Activated naive CD8-positive, alpha-beta T cell treated with anti-CD3 and anti-CD28 coated beads for 36 hours (primary cell): Measurements from ENCODE around the gene FBXW9. TPM values are rescaled to one million over a fixed set of nuclear protein-coding genes. Genes with fewer than 3 reads are reported as not detected.

Experiments used
- total RNA-seq, 2 experiments: library from RNA; stranded (reverse); gene quantifications; one replicate each; pipeline ENCODE4 v1.2.3, GENCODE V29; 2021

The FBXW9 gene
- total RNA-seq, 2 experiments from 2014 or later, result 13.1 to 13.4 TPM

Other genes with a start within 250 kb of the FBXW9 start
- 1 to 10 TPM; 1.7 to 1.8 TPM for gene ZNF709, start 211.8 kb downstream of the FBXW9 start, total RNA-seq
- 1 to 10 TPM; 6.0 to 6.4 TPM for gene ZNF564, start 145.1 kb downstream of the FBXW9 start, total RNA-seq
- 1 to 10 TPM; 7.7 to 9.2 TPM for gene ZNF490, start 85.8 kb downstream of the FBXW9 start, total RNA-seq
- 10 to 100 TPM; 14.6 to 15.1 TPM for gene ZNF791, start 85.7 kb downstream of the FBXW9 start, total RNA-seq
- gene MAN2B1, start 29.9 kb downstream of the FBXW9 start, total RNA-seq, result 100 to 1,000 TPM; 111 to 122 TPM
- 10 to 100 TPM; 25.7 to 26.8 TPM for gene WDR83, start 29.8 kb downstream of the FBXW9 start, total RNA-seq
- 10 to 100 TPM; 92.9 to 99.9 TPM for gene DHPS, start 14.8 kb downstream of the FBXW9 start, total RNA-seq
- not detected for gene GNG14, start 8.6 kb downstream of the FBXW9 start, total RNA-seq
- 100 to 1,000 TPM; 125 to 134 TPM for gene TNPO2, start 27.3 kb upstream of the FBXW9 start, total RNA-seq
- gene TRIR, start 38.1 kb upstream of the FBXW9 start, total RNA-seq, result 100 to 1,000 TPM; 223 to 230 TPM
- 10 to 100 TPM; 78.3 to 80.2 TPM for gene GET3, start 40.9 kb upstream of the FBXW9 start, total RNA-seq
- gene BEST2, start 55.2 kb upstream of the FBXW9 start, total RNA-seq, result not detected
- 10 to 100 TPM; 13.0 to 13.8 TPM for gene HOOK2, start 78.9 kb upstream of the FBXW9 start, total RNA-seq
- gene JUNB, start 94.9 kb upstream of the FBXW9 start, total RNA-seq, result 100 to 1,000 TPM; 171 to 175 TPM
- 100 to 1,000 TPM; 238 to 241 TPM for gene PRDX2, start 105.2 kb upstream of the FBXW9 start, total RNA-seq
- 10 to 100 TPM; 25.3 to 30.5 TPM for gene THSD8, start 105.4 kb upstream of the FBXW9 start, total RNA-seq
- 10 to 100 TPM; 46.1 to 55.5 TPM for gene RNASEH2A, start 110.0 kb upstream of the FBXW9 start, total RNA-seq
- gene RTBDN, start 137.9 kb upstream of the FBXW9 start, total RNA-seq, result not detected
- 1 to 10 TPM; 1.2 to 2.0 TPM for gene MAST1, start 141.9 kb upstream of the FBXW9 start, total RNA-seq
- gene DNASE2, start 184.8 kb upstream of the FBXW9 start, total RNA-seq, result 10 to 100 TPM; 21.5 to 22.2 TPM
- under 1 TPM; 0.34 to 0.39 TPM for gene KLF1, start 190.6 kb upstream of the FBXW9 start, total RNA-seq
- 10 to 100 TPM; 41.2 to 42.5 TPM for gene GCDH, start 194.5 kb upstream of the FBXW9 start, total RNA-seq
- gene SYCE2, start 222.7 kb upstream of the FBXW9 start, total RNA-seq, result 1 to 10 TPM; 1.8 to 2.7 TPM
- gene FARSA, start 237.1 kb upstream of the FBXW9 start, total RNA-seq, result 100 to 1,000 TPM; 166 to 167 TPM
- 100 to 1,000 TPM; 673 to 688 TPM for gene CALR, start 242.0 kb upstream of the FBXW9 start, total RNA-seq
- 100 to 1,000 TPM; 176 to 181 TPM for gene RAD23A, start 249.2 kb upstream of the FBXW9 start, total RNA-seq